GM08714 (cell line): ENCODE results near the gene ADCY6.
A peak's percentile ranks its signal among the peaks of the same experiment; 100 is the strongest.

Experiments
- H3K4me3 ChIP-seq: fragments of 200-500 bp; sonication (Bioruptor generic); 2 replicates; pipeline ENCODE4 v1.5.1; 2014; ENCODE audit warnings: mild to moderate bottlenecking, low read length, inconsistent platforms
- ZNF274 ChIP-seq: IDR thresholded peaks from 2 replicates; pipeline ENCODE4 v1.6.1; 2012; ENCODE audit warnings: mild to moderate bottlenecking, low read depth, low read length

The ADCY6 gene

GRCh38 chr12:48822139-48822538, 33.2 kb upstream of the ADCY6 start:
- TF ChIP-seq ZNF274, result no peak
- H3K4me3 ChIP-seq, result no peak overlapping the region

- no peak overlapping the region for H3K4me3 ChIP-seq
- no peak for TF ChIP-seq ZNF274
These were observed 31.3 kb upstream of the ADCY6 start for GRCh38 chr12:48819986-48820725.

- no peak for TF ChIP-seq ZNF274
- H3K4me3 ChIP-seq, result peak overlapping the region; percentile 69; the same call in 1 of the 2 replicates
These were observed 30.1 kb upstream of the ADCY6 start for GRCh38 chr12:48818831-48819590.

GRCh38 chr12:48817873-48818830, 29.3 kb upstream of the ADCY6 start, which contains the start of gene CACNB3:
Gene CACNB3 (plus strand): TSS chr12:48818496. CDS start chr12:48818930, 434 bp downstream.
- no peak for TF ChIP-seq ZNF274
- H3K4me3 ChIP-seq, result peak within 1 kb of the TSS; percentile 69

- peak overlapping the region; percentile 63; the same call in 1 of the 2 replicates for H3K4me3 ChIP-seq
- TF ChIP-seq ZNF274, result no peak
These were observed 27.4 kb upstream of the ADCY6 start for GRCh38 chr12:48816143-48816854.

GRCh38 chr12:48815126-48816110, 26.5 kb upstream of the ADCY6 start:
- TF ChIP-seq ZNF274, result no peak
- H3K4me3 ChIP-seq, result peak overlapping the region; percentile 63; the same call in 1 of the 2 replicates

GRCh38 chr12:48814262-48815125, 25.6 kb upstream of the ADCY6 start:
- TF ChIP-seq ZNF274, result no peak
- H3K4me3 ChIP-seq, result peak overlapping the region; percentile 63; the same call in 1 of the 2 replicates

GRCh38 chr12:48813465-48814261, 24.8 kb upstream of the ADCY6 start:
- H3K4me3 ChIP-seq, result peak overlapping the region; percentile 63; the same call in 1 of the 2 replicates
- TF ChIP-seq ZNF274, result no peak

GRCh38 chr12:48812389-48812788, 23.5 kb upstream of the ADCY6 start:
- H3K4me3 ChIP-seq, result no peak overlapping the region

GRCh38 chr12:48811437-48812090, 22.7 kb upstream of the ADCY6 start:
- TF ChIP-seq ZNF274, result no peak
- no peak overlapping the region for H3K4me3 ChIP-seq

More at GRCh38 chr12:48812389-48812788, 23.5 kb upstream of the ADCY6 start:
- no peak for TF ChIP-seq ZNF274

- H3K4me3 ChIP-seq, result no peak overlapping the region
- no peak for TF ChIP-seq ZNF274
These were observed 22.1 kb upstream of the ADCY6 start for GRCh38 chr12:48810903-48811431.
